NCI-H146 treated with DMSO at 0.1 percent for 48 hours (cell line): ENCODE results near the gene HS6ST3.
"Not testable (repeated sequence)": the region's sequence is repeated elsewhere in the genome, so short reads cannot be mapped to it uniquely, and the experiment has no call there.

Source experiments
- DNase-seq: peaks from one replicate; lab custom pipeline; 2025; ENCODE audit not compliant: unreplicated experiment; lab: John Stamatoyannopoulos, UW

Gene HS6ST3

GRCh38 chr13:96422002-96422401 is 332.1 kb downstream of the HS6ST3 start:
- no peak for DNase-seq

- DNase-seq, result no peak
These were observed 336.3 kb downstream of the HS6ST3 start for GRCh38 chr13:96426167-96426566.

- no peak for DNase-seq
These were observed 339.0 kb downstream of the HS6ST3 start for GRCh38 chr13:96428911-96429310.

- no peak for DNase-seq
These were observed 341.2 kb downstream of the HS6ST3 start for GRCh38 chr13:96431044-96431581.

DNA sequence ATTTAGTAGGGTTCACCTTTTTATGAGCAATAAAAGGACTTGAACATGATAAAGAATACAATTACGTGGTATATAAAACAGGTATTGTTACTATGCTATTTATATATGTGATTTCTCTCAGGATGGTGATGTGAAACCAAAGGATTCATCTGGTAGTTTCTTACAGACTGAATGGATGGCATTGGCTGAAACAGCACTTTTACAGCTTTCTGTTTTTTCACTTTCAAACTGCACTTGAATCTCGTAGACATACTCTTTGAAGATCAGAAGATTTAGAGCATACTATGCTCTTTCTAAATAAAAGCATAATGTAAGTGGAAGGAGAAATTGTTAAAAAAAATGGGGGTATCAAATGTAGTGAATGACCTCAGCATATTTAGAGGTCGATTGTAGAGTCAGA is 354.8 kb downstream of the HS6ST3 start:
- DNase-seq, result no peak

GRCh38 chr13:96449920-96450319 is 360.0 kb downstream of the HS6ST3 start:
- no peak for DNase-seq

GRCh38 chr13:96450326-96451020 is 360.6 kb downstream of the HS6ST3 start:
- no peak for DNase-seq

GRCh38 chr13:96454466-96454865 is 364.6 kb downstream of the HS6ST3 start:
- no peak for DNase-seq

- DNase-seq, result no peak
These were observed 370.7 kb downstream of the HS6ST3 start for GRCh38 chr13:96460609-96461008.

DNA sequence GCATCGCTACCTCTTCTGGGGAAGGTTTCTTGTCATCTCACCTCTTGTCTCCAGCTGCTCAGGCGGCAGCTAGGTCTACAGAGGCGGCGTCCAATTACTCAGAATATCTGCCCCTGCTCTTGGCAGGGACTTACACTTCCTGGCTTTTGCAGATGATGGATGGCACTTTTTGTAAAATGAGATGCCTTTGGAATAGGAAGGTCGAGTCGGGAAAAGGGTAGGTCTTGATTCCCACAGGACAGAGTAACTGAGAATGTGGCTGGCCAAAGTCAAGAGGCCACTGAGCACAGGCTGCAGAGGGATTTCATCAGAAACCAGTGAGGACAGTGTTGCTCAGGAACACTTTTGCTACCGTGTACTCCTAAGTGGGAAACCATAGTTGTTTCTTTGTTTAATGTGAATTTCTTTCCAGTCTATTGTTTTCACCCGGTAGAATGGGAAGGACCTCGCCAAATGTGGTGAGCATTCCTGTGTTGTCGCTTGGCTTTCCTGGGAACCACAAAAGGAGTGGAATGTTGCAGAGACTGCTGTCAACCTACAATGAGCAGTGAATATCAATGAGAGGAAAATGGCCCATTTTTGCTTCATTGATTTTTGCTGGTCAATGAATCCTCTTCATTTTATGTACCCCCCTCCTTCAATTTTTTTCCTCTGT is 383.7 kb downstream of the HS6ST3 start:
- DNase-seq, result no peak

DNA sequence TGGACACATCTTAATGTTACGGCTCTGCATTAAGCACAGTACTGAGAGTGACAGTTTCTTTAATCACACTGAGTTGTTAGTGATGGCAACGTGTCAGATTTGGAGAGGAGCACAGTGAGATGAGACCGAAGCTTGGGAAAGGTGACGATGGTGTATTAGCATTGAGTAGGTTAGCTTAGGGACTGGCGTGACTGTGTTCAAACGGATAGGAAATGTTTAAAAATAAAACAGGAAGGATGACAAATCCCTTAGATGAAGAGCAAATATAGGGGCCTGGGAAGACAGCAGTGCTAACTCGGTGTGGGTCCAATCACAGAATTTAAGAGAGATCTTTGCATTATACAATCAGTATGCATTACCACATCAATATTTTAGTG is 384.3 kb downstream of the HS6ST3 start:
- no peak for DNase-seq

GRCh38 chr13:96475103-96475502 is 385.2 kb downstream of the HS6ST3 start:
- no peak for DNase-seq

- no peak for DNase-seq
These were observed 391.6 kb downstream of the HS6ST3 start for GRCh38 chr13:96481482-96481881.

- DNase-seq, result no peak
These were observed 400.6 kb downstream of the HS6ST3 start for GRCh38 chr13:96490496-96490989.

DNA sequence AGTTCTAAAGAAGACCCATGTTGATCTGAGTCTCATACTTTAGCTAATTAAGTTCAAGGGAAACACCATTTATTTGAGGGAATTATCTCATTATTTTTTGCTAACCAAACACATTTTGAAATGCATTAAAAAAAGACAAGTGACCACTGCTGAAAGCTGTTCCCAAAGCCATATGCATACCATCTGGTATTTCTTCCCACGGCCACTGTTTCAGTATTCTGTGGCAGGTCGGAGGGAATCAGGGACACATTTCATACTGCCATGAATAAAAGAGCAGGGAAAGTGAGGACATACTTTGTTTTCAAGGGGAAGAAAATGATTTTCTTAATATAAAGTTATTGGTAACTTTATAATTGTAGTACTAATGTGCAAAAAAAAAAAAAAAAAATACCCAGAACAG is 401.2 kb downstream of the HS6ST3 start:
- DNase-seq, result no peak

DNA sequence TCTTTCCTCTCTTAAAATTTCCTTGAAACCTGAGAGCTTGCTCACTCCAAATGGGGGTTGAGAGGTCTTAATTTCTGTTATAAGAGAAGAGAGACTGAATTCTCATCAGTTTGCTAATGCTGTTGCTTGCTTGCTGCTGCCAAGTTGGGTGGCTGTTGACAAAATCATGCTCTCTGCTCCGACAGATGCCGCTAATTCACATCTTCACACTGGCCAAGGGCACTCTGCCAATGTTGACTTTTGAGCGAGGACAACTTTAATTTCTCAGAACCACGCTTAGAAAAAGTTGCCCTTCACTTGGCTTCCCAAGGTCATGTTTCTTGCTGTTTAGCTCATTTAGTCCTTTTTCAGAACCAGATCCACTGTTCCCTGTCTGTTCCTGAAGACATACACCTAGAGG is 402.9 kb downstream of the HS6ST3 start:
- no peak for DNase-seq

DNA sequence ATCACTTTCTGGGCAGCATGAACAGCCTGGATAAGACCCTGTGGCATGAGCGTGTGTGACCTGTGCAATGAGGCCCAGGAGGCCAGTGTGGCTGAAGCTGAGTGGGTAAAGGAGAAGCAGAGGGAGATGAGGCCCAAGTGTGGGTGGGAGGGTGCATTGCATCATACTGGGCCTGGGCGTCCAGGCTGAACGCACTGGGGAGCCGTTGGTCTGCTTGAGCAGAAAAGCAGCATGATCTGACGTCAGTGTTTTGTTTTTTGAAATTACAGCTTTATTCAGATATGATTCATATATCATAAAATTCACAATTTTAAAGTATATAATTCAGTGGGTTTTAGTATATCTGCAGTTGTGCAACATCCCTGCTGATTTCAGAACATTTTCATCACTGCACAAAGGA is 409.7 kb downstream of the HS6ST3 start:
- DNase-seq, result no peak

- DNase-seq, result no peak
These were observed 411.0 kb downstream of the HS6ST3 start for GRCh38 chr13:96500953-96501352.

GRCh38 chr13:96503481-96503880 is 413.6 kb downstream of the HS6ST3 start:
- DNase-seq, result no peak

DNA sequence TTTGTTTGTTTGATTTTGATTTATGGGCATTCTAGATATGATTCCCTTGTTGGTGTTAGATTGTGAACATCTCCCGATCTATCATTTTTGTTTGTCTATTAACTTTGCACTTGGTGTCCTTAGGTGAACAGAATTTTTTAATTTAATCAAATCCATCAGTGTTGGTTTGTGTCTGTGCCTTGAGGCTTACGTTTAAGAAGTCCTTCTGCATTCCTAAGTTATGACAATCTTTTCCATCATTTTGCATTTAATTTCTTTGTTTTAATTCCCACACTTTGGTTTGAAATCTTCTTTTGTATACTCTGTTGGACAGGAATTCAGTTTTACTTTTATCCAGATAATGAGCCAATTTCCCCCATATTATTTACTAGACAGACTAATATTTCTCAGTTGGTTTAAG is 421.7 kb downstream of the HS6ST3 start:
- no peak for DNase-seq

DNA sequence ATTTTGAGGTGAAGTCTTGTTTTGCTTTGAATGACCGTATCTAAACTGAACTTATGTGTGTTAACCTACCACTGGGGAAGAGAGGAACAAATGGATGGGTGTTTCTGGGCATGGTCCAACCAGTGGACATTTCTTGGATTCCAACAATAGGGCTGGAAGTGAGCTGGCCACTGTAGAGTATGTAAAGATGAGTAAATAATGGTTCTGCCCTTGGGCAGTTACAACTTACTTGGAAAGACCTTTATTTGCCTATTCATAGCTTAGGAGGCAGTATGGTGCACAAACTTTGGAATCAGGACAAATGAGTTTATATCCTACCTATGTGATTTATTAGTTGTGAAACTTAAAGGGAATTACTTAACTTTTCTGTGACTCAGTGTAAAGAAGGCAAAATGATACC is 429.5 kb downstream of the HS6ST3 start:
- no peak for DNase-seq

DNA sequence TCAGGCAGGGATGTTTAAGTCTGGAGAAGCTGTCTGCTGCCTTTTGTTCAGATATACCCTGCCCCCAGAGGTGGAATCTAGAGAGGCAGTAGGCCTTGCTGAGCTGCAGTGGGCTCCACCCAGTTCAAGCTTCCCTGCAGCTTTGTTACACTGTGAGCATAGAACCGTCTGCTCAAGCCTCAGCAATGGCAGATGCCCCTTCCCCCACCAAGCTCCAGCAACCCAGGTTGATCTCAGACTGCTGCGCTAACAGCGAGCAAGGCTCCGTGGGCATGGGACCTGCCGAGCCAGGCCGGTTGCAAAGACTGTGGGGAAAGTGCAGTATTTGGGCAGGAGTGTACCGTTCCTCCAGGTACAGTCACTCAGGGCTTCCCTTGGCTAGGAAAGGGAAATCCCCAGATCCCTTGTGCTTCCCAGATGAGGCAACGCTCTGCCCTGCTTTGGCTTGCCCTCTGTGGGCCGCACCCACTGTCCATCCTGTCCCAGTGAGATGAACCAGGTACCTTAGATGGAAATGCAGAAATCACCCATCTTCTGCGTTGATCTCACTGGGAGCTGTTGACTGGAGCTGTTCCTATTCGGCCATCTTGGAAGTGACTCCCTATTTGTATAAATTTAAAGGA is 434.6 kb downstream of the HS6ST3 start:
- DNase-seq, result not testable (repeated sequence)
